Measurements from ENCODE around the gene CST9L. TPM values are rescaled to one million over a fixed set of nuclear protein-coding genes. Genes with fewer than 3 reads are reported as not detected.

The CST9L gene
- total and polyA plus RNA-seq, 4 donors = not detected

DNA sequence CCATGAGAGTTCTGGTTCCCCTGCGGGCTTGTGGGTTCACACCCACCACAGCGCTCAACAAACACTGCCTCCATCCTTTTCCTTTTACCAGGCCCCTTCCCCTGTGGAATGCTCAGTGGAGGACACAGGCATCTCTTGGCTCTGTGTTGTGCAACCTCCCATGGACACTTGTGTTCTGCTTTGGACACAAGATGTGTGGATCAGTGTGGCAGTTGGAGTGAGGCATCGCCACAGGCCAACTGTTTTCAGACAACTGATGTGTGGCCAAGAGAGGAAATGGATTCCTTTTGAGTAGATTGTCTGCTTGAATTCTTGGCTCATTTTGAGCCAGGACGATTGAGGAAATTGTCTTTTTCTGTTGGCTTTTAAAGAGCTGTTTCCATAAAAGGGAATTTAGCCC lies 50.6 kb downstream of the CST9L start:
- WGBS = 82% methylated on average over 4 of the region's 4 CpGs
- no peak for DNase-seq (ENCODE audit: low spot score)

DNA sequence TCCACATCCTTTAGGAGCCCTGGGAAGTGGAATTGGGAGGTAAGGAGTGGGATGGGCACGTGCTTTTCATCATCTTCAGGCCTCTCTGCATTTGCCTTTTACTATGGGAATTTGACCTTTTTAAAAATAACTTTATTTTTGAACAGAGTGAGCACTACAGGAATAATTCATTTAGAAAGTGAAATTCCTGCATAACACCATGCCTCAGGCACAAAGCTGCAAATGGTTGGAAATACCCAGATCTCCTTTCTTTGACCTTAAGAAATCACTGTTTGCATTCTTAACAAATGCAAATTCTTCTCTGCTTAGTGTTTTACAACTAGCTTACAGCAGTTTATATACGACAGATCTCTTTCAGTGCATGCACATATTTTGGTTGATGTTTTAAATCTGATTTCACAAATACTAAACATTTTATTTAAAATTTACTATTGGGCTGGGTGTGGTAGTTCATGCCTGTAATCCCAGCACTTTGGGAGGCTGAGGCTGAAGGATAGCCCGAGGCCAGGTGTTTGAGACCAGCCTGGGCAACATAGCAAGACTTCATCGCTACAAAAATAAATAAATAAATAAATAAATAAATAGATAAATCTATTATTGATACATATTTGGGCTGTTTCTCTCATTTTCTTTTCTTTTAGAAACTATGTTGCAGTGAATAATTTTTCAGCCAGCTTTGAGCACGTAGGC lies 52.9 kb downstream of the CST9L start:
- H3K27me3 ChIP-seq (ENCODE audit: control insufficient read depth in 4 of 4, insufficient read depth in 4 of 4, low read length in 3 of 4) = no peaks in the 10 kb centered on the region
- H3K4me3 ChIP-seq (ENCODE audit: low read depth in 1 of 3, low read length in 3 of 3) = no peak overlapping the region
- H3K4me1 ChIP-seq (ENCODE audit: control insufficient read depth in 4 of 4, insufficient read depth in 4 of 4, low read length in 3 of 4) = no peaks in the 10 kb centered on the region
- no peak for DNase-seq (ENCODE audit: low spot score)
- H3K9me3 ChIP-seq (ENCODE audit: control insufficient read depth in 4 of 4, low read length in 3 of 4) = no peaks in the 10 kb centered on the region
- H3K27ac ChIP-seq (ENCODE audit: low read depth in 1 of 2, low read length in 2 of 2) = no peak overlapping the region
- TF ChIP-seq RXRA (IDR thresholded peaks at IDR 0.05) (no peak), RAD21 (IDR thresholded peaks at IDR 0.05) (no peak), EGR1 (IDR thresholded peaks at IDR 0.05; ENCODE audit: low read depth in 2 of 2) (no peak), TAF1 (conservative IDR thresholded peaks at IDR 0.05) (no peak), GABPA (IDR thresholded peaks at IDR 0.05 in 1 of 2, conservative IDR thresholded peaks at IDR 0.05 in 1 of 2) (no peak), HNF4A (conservative IDR thresholded peaks at IDR 0.05) (no peak), FOXA2 (IDR thresholded peaks at IDR 0.05) (no peak), SP1 (IDR thresholded peaks at IDR 0.05) (no peak), JUND (IDR thresholded peaks at IDR 0.05) (no peak), YY1 (IDR thresholded peaks at IDR 0.05) (no peak), HNF4G (IDR thresholded peaks at IDR 0.05) (no peak), NR2F2 (IDR thresholded peaks at IDR 0.05) (no peak), FOXA1 (IDR thresholded peaks at IDR 0.05) (no peak)
- TF ChIP-seq, protein P1, sequence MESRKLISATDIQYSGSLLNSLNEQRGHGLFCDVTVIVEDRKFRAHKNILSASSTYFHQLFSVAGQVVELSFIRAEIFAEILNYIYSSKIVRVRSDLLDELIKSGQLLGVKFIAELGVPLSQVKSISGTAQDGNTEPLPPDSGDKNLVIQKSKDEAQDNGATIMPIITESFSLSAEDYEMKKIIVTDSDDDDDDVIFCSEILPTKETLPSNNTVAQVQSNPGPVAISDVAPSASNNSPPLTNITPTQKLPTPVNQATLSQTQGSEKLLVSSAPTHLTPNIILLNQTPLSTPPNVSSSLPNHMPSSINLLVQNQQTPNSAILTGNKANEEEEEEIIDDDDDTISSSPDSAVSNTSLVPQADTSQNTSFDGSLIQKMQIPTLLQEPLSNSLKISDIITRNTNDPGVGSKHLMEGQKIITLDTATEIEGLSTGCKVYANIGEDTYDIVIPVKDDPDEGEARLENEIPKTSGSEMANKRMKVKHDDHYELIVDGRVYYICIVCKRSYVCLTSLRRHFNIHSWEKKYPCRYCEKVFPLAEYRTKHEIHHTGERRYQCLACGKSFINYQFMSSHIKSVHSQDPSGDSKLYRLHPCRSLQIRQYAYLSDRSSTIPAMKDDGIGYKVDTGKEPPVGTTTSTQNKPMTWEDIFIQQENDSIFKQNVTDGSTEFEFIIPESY (IDR thresholded peaks at IDR 0.05) = no peak
- TF ChIP-seq, protein P2, sequence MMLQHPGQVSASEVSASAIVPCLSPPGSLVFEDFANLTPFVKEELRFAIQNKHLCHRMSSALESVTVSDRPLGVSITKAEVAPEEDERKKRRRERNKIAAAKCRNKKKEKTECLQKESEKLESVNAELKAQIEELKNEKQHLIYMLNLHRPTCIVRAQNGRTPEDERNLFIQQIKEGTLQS (IDR thresholded peaks at IDR 0.05) = no peak
- TF ChIP-seq, protein P3, sequence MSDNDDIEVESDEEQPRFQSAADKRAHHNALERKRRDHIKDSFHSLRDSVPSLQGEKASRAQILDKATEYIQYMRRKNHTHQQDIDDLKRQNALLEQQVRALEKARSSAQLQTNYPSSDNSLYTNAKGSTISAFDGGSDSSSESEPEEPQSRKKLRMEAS (IDR thresholded peaks at IDR 0.05) = no peak
- TF ChIP-seq, protein P4, sequence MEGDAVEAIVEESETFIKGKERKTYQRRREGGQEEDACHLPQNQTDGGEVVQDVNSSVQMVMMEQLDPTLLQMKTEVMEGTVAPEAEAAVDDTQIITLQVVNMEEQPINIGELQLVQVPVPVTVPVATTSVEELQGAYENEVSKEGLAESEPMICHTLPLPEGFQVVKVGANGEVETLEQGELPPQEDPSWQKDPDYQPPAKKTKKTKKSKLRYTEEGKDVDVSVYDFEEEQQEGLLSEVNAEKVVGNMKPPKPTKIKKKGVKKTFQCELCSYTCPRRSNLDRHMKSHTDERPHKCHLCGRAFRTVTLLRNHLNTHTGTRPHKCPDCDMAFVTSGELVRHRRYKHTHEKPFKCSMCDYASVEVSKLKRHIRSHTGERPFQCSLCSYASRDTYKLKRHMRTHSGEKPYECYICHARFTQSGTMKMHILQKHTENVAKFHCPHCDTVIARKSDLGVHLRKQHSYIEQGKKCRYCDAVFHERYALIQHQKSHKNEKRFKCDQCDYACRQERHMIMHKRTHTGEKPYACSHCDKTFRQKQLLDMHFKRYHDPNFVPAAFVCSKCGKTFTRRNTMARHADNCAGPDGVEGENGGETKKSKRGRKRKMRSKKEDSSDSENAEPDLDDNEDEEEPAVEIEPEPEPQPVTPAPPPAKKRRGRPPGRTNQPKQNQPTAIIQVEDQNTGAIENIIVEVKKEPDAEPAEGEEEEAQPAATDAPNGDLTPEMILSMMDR (IDR thresholded peaks at IDR 0.05; ENCODE audit: low read depth, low read length, missing input control) = no peak
- H3K36me3 ChIP-seq (ENCODE audit: control insufficient read depth in 4 of 4, insufficient read depth in 3 of 4, low read depth in 1 of 4, low read length in 3 of 4) = no peaks in the 10 kb centered on the region
- no peak overlapping the region for H3K9ac ChIP-seq (ENCODE audit: low read depth in 1 of 2, low read length in 2 of 2)
- WGBS = 82% methylated on average over 5 of the region's 5 CpGs

More for the DNA sequence above, 50.6 kb downstream of the CST9L start:
- TF ChIP-seq JUND (IDR thresholded peaks at IDR 0.05) = no peak
- TF ChIP-seq RXRA (IDR thresholded peaks at IDR 0.05) = no peak
- no peak for TF ChIP-seq TAF1 (conservative IDR thresholded peaks at IDR 0.05)
- TF ChIP-seq, protein P5, sequence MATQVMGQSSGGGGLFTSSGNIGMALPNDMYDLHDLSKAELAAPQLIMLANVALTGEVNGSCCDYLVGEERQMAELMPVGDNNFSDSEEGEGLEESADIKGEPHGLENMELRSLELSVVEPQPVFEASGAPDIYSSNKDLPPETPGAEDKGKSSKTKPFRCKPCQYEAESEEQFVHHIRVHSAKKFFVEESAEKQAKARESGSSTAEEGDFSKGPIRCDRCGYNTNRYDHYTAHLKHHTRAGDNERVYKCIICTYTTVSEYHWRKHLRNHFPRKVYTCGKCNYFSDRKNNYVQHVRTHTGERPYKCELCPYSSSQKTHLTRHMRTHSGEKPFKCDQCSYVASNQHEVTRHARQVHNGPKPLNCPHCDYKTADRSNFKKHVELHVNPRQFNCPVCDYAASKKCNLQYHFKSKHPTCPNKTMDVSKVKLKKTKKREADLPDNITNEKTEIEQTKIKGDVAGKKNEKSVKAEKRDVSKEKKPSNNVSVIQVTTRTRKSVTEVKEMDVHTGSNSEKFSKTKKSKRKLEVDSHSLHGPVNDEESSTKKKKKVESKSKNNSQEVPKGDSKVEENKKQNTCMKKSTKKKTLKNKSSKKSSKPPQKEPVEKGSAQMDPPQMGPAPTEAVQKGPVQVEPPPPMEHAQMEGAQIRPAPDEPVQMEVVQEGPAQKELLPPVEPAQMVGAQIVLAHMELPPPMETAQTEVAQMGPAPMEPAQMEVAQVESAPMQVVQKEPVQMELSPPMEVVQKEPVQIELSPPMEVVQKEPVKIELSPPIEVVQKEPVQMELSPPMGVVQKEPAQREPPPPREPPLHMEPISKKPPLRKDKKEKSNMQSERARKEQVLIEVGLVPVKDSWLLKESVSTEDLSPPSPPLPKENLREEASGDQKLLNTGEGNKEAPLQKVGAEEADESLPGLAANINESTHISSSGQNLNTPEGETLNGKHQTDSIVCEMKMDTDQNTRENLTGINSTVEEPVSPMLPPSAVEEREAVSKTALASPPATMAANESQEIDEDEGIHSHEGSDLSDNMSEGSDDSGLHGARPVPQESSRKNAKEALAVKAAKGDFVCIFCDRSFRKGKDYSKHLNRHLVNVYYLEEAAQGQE (IDR thresholded peaks at IDR 0.05) = no peak
- no peak for TF ChIP-seq HNF4G (IDR thresholded peaks at IDR 0.05)
- TF ChIP-seq FOXA2 (IDR thresholded peaks at IDR 0.05) = no peak
- no peak for TF ChIP-seq GABPA (IDR thresholded peaks at IDR 0.05 in 1 of 2, conservative IDR thresholded peaks at IDR 0.05 in 1 of 2)
- TF ChIP-seq HNF4A (conservative IDR thresholded peaks at IDR 0.05) = no peak
- TF ChIP-seq, protein P3 (IDR thresholded peaks at IDR 0.05) = no peak
- no peak for TF ChIP-seq YY1 (IDR thresholded peaks at IDR 0.05)
- no peak for TF ChIP-seq EGR1 (IDR thresholded peaks at IDR 0.05; ENCODE audit: low read depth in 2 of 2)
- Histone ChIP-seq H3K9me3 (ENCODE audit: control insufficient read depth in 4 of 4, low read length in 3 of 4) (no peaks in the 10 kb centered on the region), H3K4me1 (ENCODE audit: control insufficient read depth in 4 of 4, insufficient read depth in 4 of 4, low read length in 3 of 4) (no peaks in the 10 kb centered on the region), H3K36me3 (ENCODE audit: control insufficient read depth in 4 of 4, insufficient read depth in 3 of 4, low read depth in 1 of 4, low read length in 3 of 4) (no peaks in the 10 kb centered on the region), H3K9ac (ENCODE audit: low read depth in 1 of 2, low read length in 2 of 2) (no peak overlapping the region), H3K27ac (ENCODE audit: low read depth in 1 of 2, low read length in 2 of 2) (no peak overlapping the region), H3K27me3 (ENCODE audit: control insufficient read depth in 4 of 4, insufficient read depth in 4 of 4, low read length in 3 of 4) (no peaks in the 10 kb centered on the region), H3K4me3 (ENCODE audit: low read depth in 1 of 3, low read length in 3 of 3) (no peak overlapping the region)

All from liver (tissue), 9 donors.